Right lobe of liver (tissue), 4 donors: ENCODE results near the gene SHMT2.

Source experiments
- CTCF ChIP-seq, 4 donors: fragments of 200-600 bp in 3 of 4; fragments of 450-650 bp in 1 of 4; IDR thresholded peaks; one replicate each; pipeline versions ENCODE4 v1.5.1 to v1.8.0; 2016 to 2022; ENCODE audit warnings: antibody characterized with exemption in 4 of 4, mild to moderate bottlenecking in 2 of 4
- POLR2A ChIP-seq: fragments of 450-650 bp; IDR thresholded peaks from one replicate; pipeline ENCODE4 v1.6.1; 2017; ENCODE audit warnings: antibody characterized with exemption, mild to moderate bottlenecking
- donor health status: DM: no; HTN: no; CAD: no.
- donor health status: DM: no; HTN: no; CAD: no.
- donor health status: DM: no; HTN: yes; CAD: no.

- TF ChIP-seq POLR2A (no peak), CTCF (IDR thresholded peaks at IDR 0.05) (no peak)
Measured at GRCh38 chr12:57210926-57211692, 18.4 kb upstream of the SHMT2 start.
